ENCODE data around the gene CYTL1. TPM values are rescaled to one million over a fixed set of nuclear protein-coding genes. Genes with fewer than 3 reads are reported as not detected.

Gene CYTL1
- total RNA-seq, 2 donors from 2014 or later: 3.1 TPM; not detected in 1

GRCh38 chr4:5041699-5042098 lies 22.4 kb upstream of the CYTL1 start:
- no peak overlapping the region for H3K27ac ChIP-seq
- DNase-seq (no peak), ATAC-seq (no peak)
- 57 to 66% methylated on average over 7 of the region's 7 CpGs for WGBS, 2 donors
- TF ChIP-seq POLR2A (IDR thresholded peaks at IDR 0.05): no peak
- TF ChIP-seq CTCF (IDR thresholded peaks at IDR 0.05): no peak
- no peaks in the 10 kb centered on the region for H3K4me1 ChIP-seq
- intact Hi-C loops (cut with DNase I): no loop called here
- H3K9me3 ChIP-seq: no peaks in the 10 kb centered on the region
- H3K36me3 ChIP-seq (replicated peaks in 1 of 2; ENCODE audit: insufficient read depth in 1 of 2, low read depth in 2 of 2): no peaks in the 10 kb centered on the region
- no peak overlapping the region for H3K4me3 ChIP-seq
- no peaks in the 10 kb centered on the region for H3K27me3 ChIP-seq

DNA sequence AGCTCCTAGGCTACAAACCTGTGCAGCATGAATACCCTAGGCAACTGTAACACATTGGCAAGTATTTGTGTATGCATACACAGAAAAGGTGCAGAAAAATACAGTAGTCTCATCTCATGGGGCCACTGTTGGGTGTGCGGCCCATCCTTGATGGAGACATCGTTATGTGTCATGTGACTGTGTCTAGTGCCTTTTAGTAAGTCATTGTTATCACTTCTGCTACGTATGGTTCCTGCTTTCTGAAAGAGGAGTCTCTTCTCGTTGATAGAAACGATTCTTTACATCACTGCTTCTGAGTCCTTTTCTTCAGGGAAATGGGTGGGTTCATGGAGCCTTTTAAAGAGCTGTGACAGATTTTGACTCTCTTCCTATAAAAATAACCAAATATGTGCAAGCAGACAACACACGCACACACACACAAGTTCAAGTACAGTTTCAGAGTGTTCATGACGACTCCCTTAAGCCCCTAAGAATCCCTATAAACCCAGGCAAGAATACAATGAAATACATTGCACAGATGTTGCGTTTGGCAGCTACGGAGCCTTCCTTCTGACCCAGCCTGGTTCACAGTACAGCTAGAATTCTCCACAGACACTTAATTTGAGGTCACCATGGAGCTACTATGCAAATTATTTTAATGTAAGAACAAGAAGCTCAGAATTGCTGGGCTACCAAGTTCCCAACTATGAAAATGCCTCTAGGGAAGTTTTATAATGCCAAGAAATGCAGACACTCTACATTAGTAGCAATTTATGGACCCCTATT lies 21.8 kb upstream of the CYTL1 start:
- DNase-seq (no peak), ATAC-seq (no peak)
- no peak for TF ChIP-seq POLR2A (IDR thresholded peaks at IDR 0.05)
- WGBS, 2 donors: 58 to 70% methylated on average over 9 of the region's 9 CpGs
- intact Hi-C loops (cut with DNase I): no loop called here
- H3K4me3 ChIP-seq: no peak overlapping the region
- no peaks in the 10 kb centered on the region for H3K9me3 ChIP-seq
- H3K27ac ChIP-seq: no peak overlapping the region
- no peaks in the 10 kb centered on the region for H3K36me3 ChIP-seq (replicated peaks in 1 of 2; ENCODE audit: insufficient read depth in 1 of 2, low read depth in 2 of 2)
- no peaks in the 10 kb centered on the region for H3K27me3 ChIP-seq
- no peaks in the 10 kb centered on the region for H3K4me1 ChIP-seq

- no peak for ATAC-seq
- no peak for DNase-seq
- Histone ChIP-seq H3K9me3 (no peaks in the 10 kb centered on the region), H3K27me3 (no peaks in the 10 kb centered on the region), H3K4me3 (no peak overlapping the region), H3K36me3 (replicated peaks in 1 of 2; ENCODE audit: insufficient read depth in 1 of 2, low read depth in 2 of 2) (no peaks in the 10 kb centered on the region), H3K27ac (no peak overlapping the region), H3K4me1 (no peaks in the 10 kb centered on the region)
- TF ChIP-seq CTCF (IDR thresholded peaks at IDR 0.05): no peak
- no peak for TF ChIP-seq POLR2A (IDR thresholded peaks at IDR 0.05)
- 72 to 84% methylated on average over 7 of the region's 7 CpGs for WGBS, 2 donors
- intact Hi-C loops (cut with DNase I): no loop called here
Measured at GRCh38 chr4:5039800-5040199, 20.5 kb upstream of the CYTL1 start.

GRCh38 chr4:5037553-5038551 lies 18.6 kb upstream of the CYTL1 start:
- Histone ChIP-seq H3K4me3 (no peak overlapping the region), H3K4me1 (no peaks in the 10 kb centered on the region), H3K27ac (peak overlapping the region in 1 of 4 donors; percentile 10), H3K9me3 (no peaks in the 10 kb centered on the region), H3K36me3 (replicated peaks in 1 of 2; ENCODE audit: insufficient read depth in 1 of 2, low read depth in 2 of 2) (no peaks in the 10 kb centered on the region), H3K27me3 (no peaks in the 10 kb centered on the region)
- ATAC-seq (peak; percentile 75), DNase-seq (peak in 1 of 4 donors; percentile 51)
- TF ChIP-seq POLR2A (IDR thresholded peaks at IDR 0.05) (no peak), CTCF (IDR thresholded peaks at IDR 0.05) (no peak)
- intact Hi-C loops (cut with DNase I): no loop called here
- 29 to 36% methylated on average over 8 of the region's 8 CpGs for WGBS, 2 donors

DNA sequence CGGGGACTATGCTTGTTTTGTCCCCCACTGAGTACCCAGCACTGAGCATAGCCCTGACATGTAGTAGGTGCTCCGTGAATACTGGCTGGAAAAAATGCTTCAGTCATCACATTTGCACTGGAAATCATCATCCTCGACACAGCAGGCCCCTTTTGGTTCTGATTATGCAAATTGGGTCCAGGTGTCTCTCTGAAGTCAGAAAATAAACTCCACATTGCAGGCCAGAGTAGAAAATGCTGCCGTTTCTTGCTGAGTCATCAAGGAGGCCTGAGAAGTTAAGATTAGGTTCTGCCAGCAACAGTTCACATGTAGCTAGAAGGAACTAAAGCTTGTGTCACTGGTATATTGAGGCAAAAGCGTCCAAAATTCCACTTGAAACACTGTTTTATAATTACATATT lies 17.0 kb upstream of the CYTL1 start:
- ATAC-seq (no peak), DNase-seq (no peak)
- Histone ChIP-seq H3K27me3 (no peaks in the 10 kb centered on the region), H3K4me3 (no peak overlapping the region), H3K9me3 (no peaks in the 10 kb centered on the region), H3K27ac (no peak overlapping the region), H3K4me1 (no peaks in the 10 kb centered on the region), H3K36me3 (replicated peaks in 1 of 2; ENCODE audit: insufficient read depth in 1 of 2, low read depth in 2 of 2) (no peaks in the 10 kb centered on the region)
- intact Hi-C loops (cut with DNase I): no loop called here
- no peak for TF ChIP-seq POLR2A (IDR thresholded peaks at IDR 0.05)
- no peak for TF ChIP-seq CTCF (IDR thresholded peaks at IDR 0.05)
- WGBS, 2 donors: 25 to 41% methylated on average over 4 to 5 of the region's 5 CpGs

Data from body of pancreas (tissue), 4 donors.